ENCODE results near the gene ITGB1. TPM values are rescaled to one million over a fixed set of nuclear protein-coding genes. Genes with fewer than 3 reads are reported as not detected.
A peak's percentile ranks its signal among the peaks of the same experiment; 100 is the strongest.

ITGB1 gene
- total and polyA plus RNA-seq, 10 of the 15 experiments (the other 5 are each of a cell fraction or from before 2014, with no cell fraction given): 2.8 to 20.7 (median 10.4) TPM

GRCh38 chr10:32970910-32971309 lies 12.9 kb upstream of the ITGB1 start:
- Histone ChIP-seq H3K27ac (ENCODE audit: control insufficient read depth, insufficient read depth) (no peak overlapping the region), H3K79me2 (ENCODE audit: control insufficient read depth, insufficient read depth, low read length) (no peaks in the 10 kb centered on the region), H3K4me3 (no peak overlapping the region), H3K4me1 (ENCODE audit: control insufficient read depth, insufficient read depth, low read length) (peaks cover 16% of the 10 kb centered on the region; the same call in 1 of the 2 replicates), H3K27me3 (replicated peaks in 1 of 2; ENCODE audit: control insufficient read depth in 2 of 2, insufficient read depth in 2 of 2, low read length in 1 of 2) (no peaks in the 10 kb centered on the region), H3K9ac (ENCODE audit: control insufficient read depth, insufficient read depth, low read length) (no peak overlapping the region), H4K20me1 (ENCODE audit: control insufficient read depth, insufficient read depth) (no peaks in the 10 kb centered on the region), H2AFZ (ENCODE audit: control insufficient read depth, low read depth, low read length) (no peak overlapping the region), H3K36me3 (ENCODE audit: control insufficient read depth in 2 of 2, insufficient read depth in 2 of 2, low read length in 1 of 2) (no peaks in the 10 kb centered on the region), H3K4me2 (ENCODE audit: control insufficient read depth, insufficient read depth) (0 out of 2 replicates have a peak overlapping the region, but pooled peaks have one; percentile 0), H3K9me3 (replicated peaks; ENCODE audit: control insufficient read depth, insufficient read depth, low read length) (no peaks in the 10 kb centered on the region)
- TF ChIP-seq IKZF2 (IDR thresholded peaks at IDR 0.05): no peak
- TF ChIP-seq STAT3 (IDR thresholded peaks at IDR 0.05; ENCODE audit: low read depth, low read length): no peak
- no peak for TF ChIP-seq TCF7 (IDR thresholded peaks at IDR 0.05; ENCODE audit: borderline replicate concordance)
- no peak for TF ChIP-seq MEF2A (IDR thresholded peaks at IDR 0.05; ENCODE audit: insufficient read depth, low read depth, low read length)
- no peak for TF ChIP-seq DPF2 (IDR thresholded peaks at IDR 0.05)
- no peak for TF ChIP-seq ETV6 (conservative IDR thresholded peaks at IDR 0.05 in 1 of 2, IDR thresholded peaks at IDR 0.05 in 1 of 2; ENCODE audit: borderline replicate concordance in 1 of 2, low read depth in 1 of 2)
- DNase-seq (ENCODE audit: low read depth, low spot score) (no peak), ATAC-seq (peak; percentile 60), FAIRE-seq (no peak)
- POLR2A ChIA-PET: no interaction called here
- RAD21 ChIA-PET (ENCODE audit: unreplicated experiment): no interaction called here
- CTCF ChIA-PET: no interaction called here
- BruUV-seq (replicated peaks): no TSS peak
- SMC1A ChIA-PET (ENCODE audit: uncharacterized antibody, unreplicated experiment): no interaction called here
- in situ Hi-C loops (cut with MboI) (no loop called here), intact Hi-C loops (cut with micrococcal nuclease; ENCODE audit: unreplicated experiment) (no loop called here)
- WGBS (ENCODE audit: insufficient coverage, insufficient replicate concordance, low lambda C conversion rate, missing lambda C conversion rate): 2% methylated on average over 2 of the region's 2 CpGs

GRCh38 chr10:32964270-32964669 lies 6.2 kb upstream of the ITGB1 start:
- no peak overlapping the region for H2AFZ ChIP-seq (ENCODE audit: control insufficient read depth, low read depth, low read length)
- DNase-seq (ENCODE audit: low read depth, low spot score) (no peak), ATAC-seq (no peak), FAIRE-seq (no peak)
- no peaks in the 10 kb centered on the region for H3K9me3 ChIP-seq (replicated peaks; ENCODE audit: control insufficient read depth, insufficient read depth, low read length)
- in situ Hi-C loops (cut with MboI) (no loop called here), intact Hi-C loops (cut with micrococcal nuclease; ENCODE audit: unreplicated experiment) (no loop called here)
- WGBS (ENCODE audit: insufficient coverage, insufficient replicate concordance, low lambda C conversion rate, missing lambda C conversion rate): 91% methylated on average over 3 of the region's 3 CpGs
- ChIA-PET CTCF (interaction anchor here (0.7 to 1.1 kb wide), 2 partner anchors 21 to 686 kb away, joined by 3 read pairs; no protein-coding TSS in a partner anchor), SMC1A (ENCODE audit: uncharacterized antibody, unreplicated experiment) (no interaction called here), POLR2A (no interaction called here), RAD21 (ENCODE audit: unreplicated experiment) (no interaction called here)
- no peak overlapping the region for H3K4me3 ChIP-seq
- no peaks in the 10 kb centered on the region for H4K20me1 ChIP-seq (ENCODE audit: control insufficient read depth, insufficient read depth)
- no peaks in the 10 kb centered on the region for H3K79me2 ChIP-seq (ENCODE audit: control insufficient read depth, insufficient read depth, low read length)
- no TSS peak for BruUV-seq (replicated peaks)
- TF ChIP-seq BACH1 (IDR thresholded peaks at IDR 0.05; ENCODE audit: borderline replicate concordance): no peak
- TF ChIP-seq SIN3A (IDR thresholded peaks at IDR 0.05; ENCODE audit: low read depth, low read length): no peak
- TF ChIP-seq IKZF1 (conservative IDR thresholded peaks at IDR 0.05): no peak
- TF ChIP-seq NR2C2 (IDR thresholded peaks at IDR 0.05; ENCODE audit: borderline replicate concordance, control insufficient read depth, insufficient read length, low read depth): no peak
- TF ChIP-seq E2F4 (IDR thresholded peaks at IDR 0.05; ENCODE audit: low read depth, low read length): no peak
- no peak for TF ChIP-seq HSF1 (IDR thresholded peaks at IDR 0.05; ENCODE audit: low read depth, low read length)
- no peak for TF ChIP-seq NFIC (IDR thresholded peaks at IDR 0.05; ENCODE audit: low read depth, low read length)
- no peak for TF ChIP-seq HCFC1 (IDR thresholded peaks at IDR 0.05; ENCODE audit: low read length)
- no peak for TF ChIP-seq TARDBP (IDR thresholded peaks at IDR 0.05; ENCODE audit: borderline replicate concordance)
- peaks cover 16% of the 10 kb centered on the region for H3K4me1 ChIP-seq (ENCODE audit: control insufficient read depth, insufficient read depth, low read length)
- H3K27me3 ChIP-seq (replicated peaks in 1 of 2; ENCODE audit: control insufficient read depth in 2 of 2, insufficient read depth in 2 of 2, low read length in 1 of 2): no peaks in the 10 kb centered on the region
- H3K4me2 ChIP-seq (ENCODE audit: control insufficient read depth, insufficient read depth): no peak overlapping the region
- H3K36me3 ChIP-seq (ENCODE audit: control insufficient read depth in 2 of 2, insufficient read depth in 2 of 2, low read length in 1 of 2): no peaks in the 10 kb centered on the region
- no peak overlapping the region for H3K27ac ChIP-seq (ENCODE audit: control insufficient read depth, insufficient read depth)
- H3K9ac ChIP-seq (ENCODE audit: control insufficient read depth, insufficient read depth, low read length): no peak overlapping the region
